Measurements from ENCODE around the gene NRDC. TPM values are rescaled to one million over a fixed set of nuclear protein-coding genes. Genes with fewer than 3 reads are reported as not detected.

Gene NRDC
- total and polyA plus RNA-seq, 9 of the 15 experiments (the other 6 are each of a cell fraction or from before 2014, with no cell fraction given): 102 to 371 (median 201) TPM

- TF ChIP-seq GMEB1 (CRISPR knock-in tag; IDR thresholded peaks at IDR 0.05) (no peak), ZBTB9 (CRISPR knock-in tag; IDR thresholded peaks at IDR 0.05) (no peak), UBTF (IDR thresholded peaks at IDR 0.05; ENCODE audit: borderline replicate concordance in 1 of 2, low read depth in 2 of 2, low read length in 2 of 2) (no peak), BRCA1 (IDR thresholded peaks at IDR 0.05) (no peak), BRCA1 (CRISPR knock-in tag; IDR thresholded peaks at IDR 0.05) (no peak), RBFOX2 (IDR thresholded peaks at IDR 0.05; ENCODE audit: low read depth, low read length) (no peak), ESRRB (CRISPR knock-in tag; IDR thresholded peaks at IDR 0.05; ENCODE audit: borderline replicate concordance) (no peak), HLTF (IDR thresholded peaks at IDR 0.05) (no peak), SRSF9 (IDR thresholded peaks at IDR 0.05; ENCODE audit: borderline replicate concordance, low read depth, low read length) (no peak), HMBOX1 (IDR thresholded peaks at IDR 0.05) (peak; percentile 65), CBX1 (IDR thresholded peaks at IDR 0.05; ENCODE audit: low read depth) (no peak), POLR2AphosphoS2 (IDR thresholded peaks at IDR 0.05; ENCODE audit: low read length) (no peak; the same call in 1 of the 2 replicates), CBX8 (IDR thresholded peaks at IDR 0.05; ENCODE audit: borderline replicate concordance, extremely low read depth, low read depth, low read length, poor library complexity, severe bottlenecking) (no peak), CBFA2T3 (IDR thresholded peaks at IDR 0.05) (peak; percentile 89), ZNF24 (IDR thresholded peaks at IDR 0.05) (peak; percentile 76), KAT7 (CRISPR knock-in tag; IDR thresholded peaks at IDR 0.05; ENCODE audit: borderline replicate concordance) (no peak), MAX (CRISPR knock-in tag; IDR thresholded peaks at IDR 0.05) (no peak), ZFPM2 (CRISPR knock-in tag; IDR thresholded peaks at IDR 0.05) (no peak), CTBP1 (IDR thresholded peaks at IDR 0.05; ENCODE audit: borderline replicate concordance) (peak; percentile 91), ZNF696 (CRISPR knock-in tag; conservative IDR thresholded peaks at IDR 0.05) (no peak), ZNF695 (CRISPR knock-in tag; IDR thresholded peaks at IDR 0.05) (no peak), EZH2 (IDR thresholded peaks at IDR 0.05; ENCODE audit: borderline replicate concordance, low read depth, low read length) (no peak)
These were observed 27.9 kb downstream of the NRDC start (continued) for GRCh38 chr1:51850420-51851223.
